ENCODE measurements around the gene SDC3. TPM values are rescaled to one million over a fixed set of nuclear protein-coding genes. Genes with fewer than 3 reads are reported as not detected.

The SDC3 gene
- total RNA-seq, 4 donors from 2014 or later = 4.3 to 23.5 (median 14.5) TPM

GRCh38 chr1:30914931-30915330 lies 6.4 kb upstream of the SDC3 start:
- no peak for DNase-seq (ENCODE audit: low spot score in 2 of 2)
- WGBS, 2 donors = 68 to 73% methylated on average over 4 of the region's 4 CpGs
- intact Hi-C loops (cut with DNase I; ENCODE audit: low total_unique reads) = loop anchor here (5.0 kb wide), 1 partner anchor 193 kb away; the partner anchor contains the start of gene MATN1

GRCh38 chr1:30914587-30914922 lies 6.0 kb upstream of the SDC3 start:
- WGBS, 2 donors = 84 to 91% methylated on average over 3 of the region's 3 CpGs
- no peak overlapping the region for H3K4me3 ChIP-seq (ENCODE audit: low read depth, poor library complexity, severe bottlenecking)
- no peak for DNase-seq (ENCODE audit: low spot score in 2 of 2)
- intact Hi-C loops (cut with DNase I; ENCODE audit: low total_unique reads) = loop anchor here (5.0 kb wide), 1 partner anchor 192 kb away; the partner anchor contains the start of gene MATN1
- TF ChIP-seq CTCF (IDR thresholded peaks at IDR 0.05) (no peak), POLR2A (IDR thresholded peaks at IDR 0.05) (no peak)

More at GRCh38 chr1:30914931-30915330, 6.4 kb upstream of the SDC3 start:
- TF ChIP-seq POLR2A (IDR thresholded peaks at IDR 0.05) = no peak
- no peak for TF ChIP-seq CTCF (IDR thresholded peaks at IDR 0.05)
- H3K4me3 ChIP-seq (ENCODE audit: low read depth, poor library complexity, severe bottlenecking) = no peak overlapping the region

GRCh38 chr1:30912913-30913652 lies 4.5 kb upstream of the SDC3 start:
- DNase-seq (ENCODE audit: low spot score in 2 of 2) = peak; percentile 67 to 93
- intact Hi-C loops (cut with DNase I; ENCODE audit: low total_unique reads) = loop anchor here (5.0 kb wide), 1 partner anchor 191 kb away; the partner anchor contains the start of gene MATN1
- no peak overlapping the region for H3K4me3 ChIP-seq (ENCODE audit: low read depth, poor library complexity, severe bottlenecking)
- 77 to 86% methylated on average over 7 to 10 of the region's 10 CpGs for whole genome bisulfite sequencing, 2 donors
- no peak for TF ChIP-seq POLR2A (IDR thresholded peaks at IDR 0.05)

GRCh38 chr1:30912224-30912623 lies 3.7 kb upstream of the SDC3 start:
- TF ChIP-seq POLR2A (IDR thresholded peaks at IDR 0.05) (no peak), CTCF (IDR thresholded peaks at IDR 0.05) (no peak)
- no peak for DNase-seq (ENCODE audit: low spot score in 2 of 2)

GRCh38 chr1:30911059-30911954 lies 2.7 kb upstream of the SDC3 start:
- 43 to 44% methylated on average over 8 to 9 of the region's 9 CpGs for WGBS, 2 donors
- H3K4me3 ChIP-seq (ENCODE audit: low read depth, poor library complexity, severe bottlenecking) = no peak overlapping the region
- DNase-seq (ENCODE audit: low spot score in 2 of 2) = peak; percentile 86 to 96
- intact Hi-C loops (cut with DNase I; ENCODE audit: low total_unique reads) = loop anchor here (1.0 to 5.0 kb wide), 3 partner anchors 111 to 189 kb away; partner anchors contain the start of gene MATN1
- peak in 1 of 3 donors; percentile 47 for TF ChIP-seq CTCF (IDR thresholded peaks at IDR 0.05)
- TF ChIP-seq POLR2A (IDR thresholded peaks at IDR 0.05) = no peak

More at GRCh38 chr1:30912224-30912623, 3.7 kb upstream of the SDC3 start:
- intact Hi-C loops (cut with DNase I; ENCODE audit: low total_unique reads) = loop anchor here (5.0 kb wide), 1 partner anchor 190 kb away; the partner anchor contains the start of gene MATN1
- H3K4me3 ChIP-seq (ENCODE audit: low read depth, poor library complexity, severe bottlenecking) = no peak overlapping the region
- WGBS, 2 donors = 65 to 87% methylated on average over 5 to 6 of the region's 6 CpGs

Data from lower leg skin (tissue), 4 donors.